T-helper 1 cell (primary cell): ENCODE measurements around the gene EPSTI1.
A peak's percentile ranks its signal among the peaks of the same experiment; 100 is the strongest.
"Not testable (repeated sequence)": the region's sequence is repeated elsewhere in the genome, so short reads cannot be mapped to it uniquely, and the experiment has no call there.

ENCODE experiments used
- DNase-seq, 5 donors: peaks; one replicate each; pipeline ENCODE4 v3.0.0-alpha.2; 2012 to 2020

The EPSTI1 gene

DNA sequence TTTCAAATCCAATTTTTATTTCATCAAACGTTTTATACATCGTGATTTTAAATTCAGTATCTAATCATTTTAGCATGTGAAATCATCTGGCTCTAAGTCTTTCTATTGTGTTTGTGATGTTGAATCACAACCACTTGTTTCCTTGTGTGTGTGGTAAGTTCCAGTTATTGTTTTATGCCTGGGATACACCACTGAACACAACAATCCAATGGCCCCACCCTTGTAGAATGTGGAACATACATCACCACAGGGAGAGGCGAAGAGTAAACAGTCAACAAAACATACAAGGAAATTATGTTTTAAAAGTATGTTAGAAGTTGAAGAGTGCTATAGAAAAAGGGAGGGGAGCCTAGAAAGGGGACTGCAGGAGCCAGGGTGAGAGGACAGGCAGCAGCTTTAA, 100.5 kb downstream of the EPSTI1 start:
- DNase-seq = no peak

- no peak for DNase-seq
These were observed 106.7 kb downstream of the EPSTI1 start for GRCh38 chr13:42885325-42885724.

DNA sequence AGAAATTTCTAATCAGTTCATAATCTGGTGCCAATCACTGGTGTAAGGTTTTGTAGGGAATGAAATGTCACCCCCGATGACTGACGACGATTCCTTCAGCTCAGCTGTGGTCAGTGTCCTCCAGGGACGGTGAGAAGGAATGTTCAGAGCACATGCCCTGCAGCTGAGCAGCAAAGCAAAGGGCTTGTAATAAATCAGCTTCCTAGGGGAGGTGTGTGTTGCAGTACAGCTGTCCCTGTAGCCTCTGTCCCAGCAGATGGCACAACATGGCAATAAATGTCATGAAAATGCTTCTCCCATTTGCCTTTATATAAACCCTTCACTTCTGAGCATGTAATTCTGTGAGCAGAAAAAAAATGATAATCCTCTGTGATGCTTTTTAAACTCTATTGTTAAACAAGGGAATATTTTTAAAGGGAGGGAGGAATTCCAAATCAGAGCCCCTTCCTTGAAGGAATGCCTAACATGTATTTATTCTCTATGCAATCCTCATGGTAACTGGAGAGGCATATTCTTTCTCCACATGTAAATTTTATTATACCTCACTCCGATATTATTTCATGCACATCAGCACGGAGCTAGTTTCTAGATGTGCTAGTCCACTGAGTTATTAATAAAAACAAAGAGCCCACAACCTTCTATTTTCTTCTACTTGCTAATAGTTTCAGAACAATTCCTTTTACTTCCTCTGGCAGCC, 108.1 kb downstream of the EPSTI1 start:
- DNase-seq = no peak

DNA sequence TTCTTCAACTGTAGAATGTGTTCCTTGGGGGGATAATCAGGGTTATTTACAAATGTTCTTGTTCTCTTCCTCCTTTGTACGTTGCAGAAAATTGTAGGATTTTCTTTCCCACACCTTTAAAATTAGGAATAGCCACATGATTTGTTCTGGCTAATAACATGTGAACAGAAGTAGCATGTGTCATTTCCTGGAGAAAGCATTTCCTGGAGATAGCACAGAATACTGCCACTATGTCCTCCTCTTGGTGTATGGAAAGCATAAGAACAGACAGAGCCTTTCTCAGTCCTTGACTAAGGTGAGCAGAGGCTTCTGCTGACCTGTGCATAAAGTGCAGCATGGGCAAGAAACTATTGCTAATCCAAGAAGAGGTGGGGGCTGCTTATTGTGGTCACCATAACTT, 108.9 kb downstream of the EPSTI1 start:
- DNase-seq = no peak

- no peak for DNase-seq
These were observed 111.9 kb downstream of the EPSTI1 start for GRCh38 chr13:42880056-42880605.

DNA sequence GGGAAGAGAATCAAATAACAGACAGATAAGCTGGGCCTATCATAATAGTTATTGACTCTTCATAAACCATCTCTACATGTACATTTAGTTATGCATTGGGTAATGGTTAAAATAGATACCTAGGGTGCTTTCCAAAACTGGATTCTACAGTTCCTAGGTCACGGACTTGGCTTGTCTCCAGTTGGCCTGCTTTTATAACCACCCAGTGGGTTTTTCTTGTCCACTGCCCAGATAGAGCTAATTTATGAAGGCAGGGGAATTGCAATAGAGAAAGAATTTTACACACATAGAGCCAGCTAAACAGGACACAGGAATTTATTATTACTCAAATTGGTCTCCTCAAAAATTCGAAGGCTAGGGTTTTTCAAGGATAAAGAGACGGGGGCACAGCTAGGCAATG, 113.3 kb downstream of the EPSTI1 start:
- no peak for DNase-seq

DNA sequence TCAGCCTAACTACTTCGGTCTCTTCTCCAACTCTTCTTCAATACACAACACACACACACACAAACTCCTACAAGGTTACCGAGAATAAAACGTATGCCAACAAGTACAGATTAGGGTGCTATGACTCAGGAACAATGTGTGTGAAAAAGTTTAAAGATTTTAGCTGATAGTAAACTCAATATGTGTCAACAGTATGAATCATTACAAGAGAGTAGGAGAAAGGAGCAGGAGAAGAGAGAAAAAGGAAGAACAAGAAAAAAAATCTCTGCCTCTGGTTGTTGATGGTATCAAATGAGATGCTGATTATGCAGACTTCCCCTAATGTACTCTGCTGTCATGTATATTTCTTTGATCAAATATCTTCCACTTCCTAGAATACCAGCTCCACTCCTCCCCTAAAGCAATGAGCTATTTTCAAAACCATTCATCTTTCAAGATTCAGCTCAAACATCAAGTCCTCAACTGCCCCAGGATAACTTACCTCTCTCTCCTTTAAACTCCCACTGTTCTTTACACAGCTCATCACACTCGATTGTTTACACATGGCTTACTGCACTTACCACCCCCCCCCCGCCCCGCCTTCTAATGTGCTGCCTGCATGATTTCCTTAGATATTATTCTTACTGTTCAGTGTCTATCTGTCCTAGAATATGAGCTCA, 115.0 kb downstream of the EPSTI1 start:
- peak in 1 of 5 donors; percentile 6 for DNase-seq

GRCh38 chr13:42876270-42876714, 115.7 kb downstream of the EPSTI1 start:
- no peak for DNase-seq

- DNase-seq = no peak
These were observed 116.4 kb downstream of the EPSTI1 start for GRCh38 chr13:42875475-42876269.

DNA sequence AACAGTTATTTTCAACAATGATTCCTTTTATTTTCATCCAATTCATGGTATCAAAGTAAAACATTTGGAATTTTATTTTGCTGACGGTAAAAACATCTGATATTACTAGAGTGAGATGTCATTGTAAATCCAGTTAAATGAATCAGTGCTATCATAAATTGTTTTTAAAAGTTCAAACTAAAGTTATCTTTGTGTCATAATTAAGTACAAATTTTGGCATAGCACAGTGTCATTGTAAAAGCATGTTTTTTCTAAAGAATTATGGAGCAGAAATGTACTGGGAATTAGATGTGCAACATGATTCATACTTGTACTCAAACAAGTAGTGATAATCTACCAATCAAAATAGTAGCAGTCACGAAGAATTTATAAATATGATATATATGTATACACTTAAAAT, 117.8 kb downstream of the EPSTI1 start:
- DNase-seq = no peak

DNA sequence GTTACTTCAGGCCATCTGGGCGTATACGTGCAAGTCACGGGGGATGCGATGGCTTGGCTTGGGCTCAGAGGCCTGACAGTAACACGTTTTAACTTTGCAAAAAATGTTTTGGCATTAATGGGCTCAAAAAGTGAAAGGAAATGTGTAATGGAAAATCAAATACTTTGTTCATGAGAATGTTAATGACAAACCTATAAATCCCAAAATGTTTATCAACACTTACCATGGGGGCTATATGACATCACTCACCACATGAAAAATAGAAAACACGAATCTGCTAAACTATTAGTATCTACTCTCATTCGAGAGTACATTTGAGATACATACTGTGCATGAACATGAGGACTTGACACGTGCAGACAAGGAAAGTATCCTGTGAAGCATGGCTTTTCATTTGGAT, 119.0 kb downstream of the EPSTI1 start:
- DNase-seq = no peak

GRCh38 chr13:42867232-42867631, 124.8 kb downstream of the EPSTI1 start:
- no peak for DNase-seq

- DNase-seq = no peak
These were observed 126.3 kb downstream of the EPSTI1 start for GRCh38 chr13:42865768-42866102.

GRCh38 chr13:42864952-42865767, 126.9 kb downstream of the EPSTI1 start:
- no peak for DNase-seq

DNA sequence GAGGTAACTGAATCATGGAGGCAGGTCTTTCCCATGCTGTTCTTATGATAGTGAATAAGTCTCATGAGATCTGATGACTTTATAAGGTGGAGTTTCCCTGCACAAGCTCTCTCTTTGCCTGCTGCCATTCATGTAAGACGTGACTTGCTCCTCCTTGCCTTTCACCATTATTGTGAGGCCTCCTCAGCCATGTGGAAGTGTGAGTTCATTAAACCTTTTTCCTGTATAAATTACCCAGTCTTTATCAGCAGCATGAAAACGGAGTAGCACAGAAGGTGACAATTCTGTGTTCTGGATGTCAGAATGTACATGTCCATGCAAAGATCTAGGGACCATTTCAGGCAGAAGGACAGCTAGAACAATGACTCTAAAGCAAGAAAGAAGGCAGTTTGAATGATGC, 129.7 kb downstream of the EPSTI1 start:
- DNase-seq = not testable (repeated sequence)

DNA sequence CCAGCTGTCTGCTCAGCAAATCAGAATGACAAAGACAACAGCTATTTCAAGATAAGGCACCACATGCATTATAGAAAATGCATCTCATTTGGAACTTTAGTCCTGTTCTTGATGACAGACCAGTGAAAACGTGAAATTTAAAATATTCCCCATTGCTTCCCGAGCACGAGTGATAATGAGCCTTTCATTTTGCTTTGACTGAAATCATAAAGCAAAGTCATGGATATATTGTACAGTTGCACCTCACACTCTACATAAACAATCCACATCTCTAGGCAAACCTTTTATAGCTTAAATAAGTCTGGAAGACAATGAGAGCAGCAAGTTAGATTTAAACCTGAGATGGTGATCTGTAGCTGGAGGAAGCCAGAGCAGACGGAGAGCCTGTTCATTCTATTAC, 131.6 kb downstream of the EPSTI1 start:
- DNase-seq = no peak

DNA sequence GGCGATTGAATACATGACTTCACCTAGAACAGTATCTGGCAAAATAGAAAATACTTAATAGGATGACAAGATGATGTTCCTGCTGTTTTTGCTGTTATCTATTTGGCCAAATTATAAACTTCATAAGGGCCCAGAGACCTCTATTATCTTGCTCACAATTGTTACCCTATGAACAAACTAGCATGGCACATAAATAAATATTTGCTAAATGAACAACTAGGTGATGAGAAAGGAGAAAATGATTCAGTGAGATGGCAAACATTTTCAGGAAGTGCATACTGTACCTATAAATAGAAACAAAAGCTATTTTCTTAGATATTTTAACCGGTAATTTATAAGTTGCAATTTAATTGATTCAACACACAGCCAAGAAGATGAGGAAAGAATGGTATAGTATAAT, 132.3 kb downstream of the EPSTI1 start:
- no peak for DNase-seq

DNA sequence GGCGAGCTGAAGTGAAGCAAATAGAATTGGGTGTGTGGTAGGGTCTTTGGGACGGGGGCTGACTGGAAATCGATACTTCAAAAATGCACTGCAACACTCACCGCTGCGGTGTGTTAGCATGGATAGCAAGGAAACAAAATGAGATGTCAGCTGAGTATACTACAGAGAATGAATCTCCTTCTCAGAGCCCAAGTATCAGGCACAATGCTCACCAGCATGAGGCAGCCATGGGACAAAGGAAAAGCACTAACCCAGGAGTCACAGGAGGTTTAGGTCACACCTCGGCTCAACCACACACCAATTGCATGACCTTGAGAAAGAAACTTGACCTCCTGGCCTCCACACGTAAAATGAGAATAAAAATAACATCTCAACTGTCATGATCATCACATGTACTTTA, 136.6 kb downstream of the EPSTI1 start:
- DNase-seq = no peak

DNA sequence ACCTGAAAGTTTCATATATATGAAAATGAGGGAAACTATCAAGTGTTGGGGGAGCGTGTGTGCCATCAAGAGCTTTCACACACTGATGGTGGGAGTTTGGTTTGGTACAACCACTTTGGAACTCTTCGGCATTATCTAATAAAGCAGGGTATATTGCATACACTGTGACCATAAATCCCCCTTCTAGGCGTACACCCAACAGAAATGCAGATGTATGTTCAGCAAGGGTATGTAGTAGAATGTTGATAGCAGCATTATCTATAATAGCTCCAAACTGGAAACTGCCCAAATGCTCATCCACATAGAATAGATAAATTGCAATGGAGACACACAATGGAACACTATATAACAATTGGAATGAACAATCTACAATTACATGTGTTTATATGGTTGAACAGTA, 139.9 kb downstream of the EPSTI1 start:
- no peak for DNase-seq

DNA sequence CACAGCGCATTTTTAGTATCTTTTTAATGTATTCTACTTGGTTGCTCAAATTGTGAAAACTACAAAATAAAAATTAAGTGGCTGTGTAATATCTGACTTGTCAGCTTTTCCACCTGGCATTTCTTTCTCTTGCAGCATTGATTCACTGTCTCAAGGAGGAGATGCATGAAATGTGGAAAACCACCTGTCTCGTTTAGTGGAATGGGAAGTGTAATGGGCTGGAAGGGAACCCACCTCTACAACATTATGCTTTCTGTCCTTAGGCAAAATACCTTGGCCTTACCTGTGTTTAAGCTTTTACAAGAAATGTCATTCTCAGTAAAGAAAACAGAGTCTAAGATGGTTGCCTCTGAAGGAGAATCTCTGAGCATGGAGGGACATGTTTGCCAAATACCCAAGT, 142.8 kb downstream of the EPSTI1 start:
- no peak for DNase-seq

- DNase-seq = no peak
These were observed 144.0 kb downstream of the EPSTI1 start for GRCh38 chr13:42847891-42848663.
